ENCODE measurements around the gene XRRA1. TPM values are rescaled to one million over a fixed set of nuclear protein-coding genes. Genes with fewer than 3 reads are reported as not detected.

XRRA1 gene
- polyA plus RNA-seq, 3 donors = 1.2 to 3.6 (median 3.5) TPM

- Mint-ChIP-seq H3K4me1 (no peaks in the 10 kb centered on the region), H3K27me3 (ENCODE audit: low read depth in 3 of 3) (peaks cover 0 to 3% (median 0%) of the 10 kb centered on the region in 3 donors), H3K9me3 (no peaks in the 10 kb centered on the region), H3K27ac (peak overlapping the region in 1 of 7 donors; percentile 19), H3K36me3 (peaks cover 49 to 55% of the 10 kb centered on the region in 2 donors), H3K4me3 (no peak overlapping the region)
- Histone ChIP-seq H3K36me3 (replicated peaks in 1 of 2; ENCODE audit: control insufficient read depth in 1 of 2, insufficient read depth in 2 of 2, low read length in 2 of 2) (no peaks in the 10 kb centered on the region), H3K79me2 (ENCODE audit: insufficient read depth, low read length) (no peaks in the 10 kb centered on the region), H3K4me1 (ENCODE audit: control insufficient read depth in 1 of 2, insufficient read depth in 2 of 2, low read length in 2 of 2) (no peaks in the 10 kb centered on the region), H3K9ac (ENCODE audit: insufficient read depth, low read length, poor library complexity, severe bottlenecking) (no peak overlapping the region), H3K9me3 (replicated peaks in 1 of 2; ENCODE audit: control insufficient read depth in 1 of 2, insufficient read depth in 1 of 2, low read length in 2 of 2) (no peaks in the 10 kb centered on the region), H3K27ac (ENCODE audit: low read depth in 1 of 2, low read length in 2 of 2) (no peak overlapping the region), H3K4me2 (replicated peaks; ENCODE audit: extremely low read depth, low read length, poor library complexity, severe bottlenecking) (no peak overlapping the region), H4K20me1 (ENCODE audit: insufficient read depth, low read length) (no peaks in the 10 kb centered on the region), H2AFZ (ENCODE audit: insufficient read depth, low read depth, low read length, poor library complexity, severe bottlenecking) (no peak overlapping the region), H3K4me3 (replicated peaks in 1 of 3; ENCODE audit: low read depth in 2 of 3, low read length in 3 of 3) (no peak overlapping the region), H3K27me3 (ENCODE audit: control insufficient read depth in 2 of 2, insufficient read depth in 2 of 2, low read length in 2 of 2) (no peaks in the 10 kb centered on the region)
- intact Hi-C loops (cut with micrococcal nuclease) = no loop called here
- DNase-seq = no peak
- TF ChIP-seq CTCF (IDR thresholded peaks at IDR 0.05) = no peak
Measured at GRCh38 chr11:74941492-74941891, 7.4 kb downstream of the XRRA1 start.

GRCh38 chr11:74937696-74938475 is 11.0 kb downstream of the XRRA1 start:
- no peak for TF ChIP-seq CTCF (IDR thresholded peaks at IDR 0.05)
- H3K27me3 Mint-ChIP-seq (ENCODE audit: low read depth in 3 of 3) = peaks cover 0 to 3% (median 0%) of the 10 kb centered on the region in 3 donors
- H3K4me3 ChIP-seq (replicated peaks in 1 of 3; ENCODE audit: low read depth in 2 of 3, low read length in 3 of 3) = no peak overlapping the region
- H3K36me3 Mint-ChIP-seq = peaks cover 58 to 61% of the 10 kb centered on the region in 2 donors
- no peaks in the 10 kb centered on the region for H4K20me1 ChIP-seq (ENCODE audit: insufficient read depth, low read length)
- H3K27ac ChIP-seq (ENCODE audit: low read depth in 1 of 2, low read length in 2 of 2) = no peak overlapping the region
- no peak overlapping the region for H3K4me3 Mint-ChIP-seq
- H3K27me3 ChIP-seq (ENCODE audit: control insufficient read depth in 2 of 2, insufficient read depth in 2 of 2, low read length in 2 of 2) = no peaks in the 10 kb centered on the region
- no peaks in the 10 kb centered on the region for H3K9me3 ChIP-seq (replicated peaks in 1 of 2; ENCODE audit: control insufficient read depth in 1 of 2, insufficient read depth in 1 of 2, low read length in 2 of 2)
- no peaks in the 10 kb centered on the region for H3K79me2 ChIP-seq (ENCODE audit: insufficient read depth, low read length)
- H2AFZ ChIP-seq (ENCODE audit: insufficient read depth, low read depth, low read length, poor library complexity, severe bottlenecking) = no peak overlapping the region
- no peak overlapping the region for H3K4me2 ChIP-seq (replicated peaks; ENCODE audit: extremely low read depth, low read length, poor library complexity, severe bottlenecking)
- DNase-seq = no peak
- H3K27ac Mint-ChIP-seq = peak overlapping the region in 1 of 7 donors; percentile 42
- WGBS (ENCODE audit: insufficient coverage) = 100% methylated on average over 1 of the region's 5 CpGs
- H3K9me3 Mint-ChIP-seq = no peaks in the 10 kb centered on the region
- H3K9ac ChIP-seq (ENCODE audit: insufficient read depth, low read length, poor library complexity, severe bottlenecking) = no peak overlapping the region
- no peaks in the 10 kb centered on the region for H3K4me1 Mint-ChIP-seq
- H3K36me3 ChIP-seq (replicated peaks in 1 of 2; ENCODE audit: control insufficient read depth in 1 of 2, insufficient read depth in 2 of 2, low read length in 2 of 2) = no peaks in the 10 kb centered on the region
- intact Hi-C loops (cut with micrococcal nuclease) = loop anchor here in 1 of 2 donors (10.0 kb wide), 2 partner anchors 57 to 317 kb away; no protein-coding TSS in a partner anchor
- H3K4me1 ChIP-seq (ENCODE audit: control insufficient read depth in 1 of 2, insufficient read depth in 2 of 2, low read length in 2 of 2) = no peaks in the 10 kb centered on the region
